MCF 10A (cell line): ENCODE data around the gene WNT7B. TPM values are rescaled to one million over a fixed set of nuclear protein-coding genes. Genes with fewer than 3 reads are reported as not detected.

Source experiments
- BruUV-seq: library from RNA; stranded (reverse); fragments of 400-500 nt; replicated peaks from 2 replicates; lab custom pipeline; 2021; lab: Mats Ljungman, UMichigan
- CTCF ChIA-PET: fragments of 300-600 bp; sonication (Branson Sonifier 250); formaldehyde crosslinking; extraction: SDS; loops from one replicate; lab custom pipeline; 2021; ENCODE audit warnings: antibody characterized with exemption, inconsistent platforms; lab: Yijun Ruan, JAX
- POLR2A ChIA-PET: fragments of 300-600, 350-650 bp; sonication (Branson Sonifier 250); formaldehyde crosslinking; extraction: SDS; loops from one replicate; lab custom pipeline; 2020; ENCODE audit warnings: antibody characterized with exemption, inconsistent platforms; lab: Yijun Ruan, JAX
- DNase-seq: peaks from one replicate; pipeline ENCODE4 v3.0.0-alpha.2; 2018; ENCODE audit not compliant: unreplicated experiment
- H3K27ac Mint-ChIP-seq: one replicate; pipeline ENCODE4 v1.8.0; 2022; ENCODE audit warnings: mild to moderate bottlenecking, low read depth, mixed read lengths; ENCODE audit not compliant: unreplicated experiment
- H3K27me3 Mint-ChIP-seq: one replicate; pipeline ENCODE4 v1.8.0; 2022; ENCODE audit warnings: mixed read lengths; ENCODE audit not compliant: insufficient read depth, unreplicated experiment
- H3K36me3 Mint-ChIP-seq: one replicate; pipeline ENCODE4 v1.8.0; 2022; ENCODE audit warnings: mild to moderate bottlenecking, moderate library complexity, mixed read lengths; ENCODE audit not compliant: insufficient read depth, unreplicated experiment
- H3K4me1 Mint-ChIP-seq: one replicate; pipeline ENCODE4 v1.8.0; 2022; ENCODE audit warnings: mixed read lengths; ENCODE audit not compliant: insufficient read depth, unreplicated experiment
- H3K4me3 Mint-ChIP-seq: one replicate; pipeline ENCODE4 v1.8.0; 2022; ENCODE audit warnings: mild to moderate bottlenecking, moderate library complexity, mixed read lengths; ENCODE audit not compliant: unreplicated experiment
- H3K9me3 Mint-ChIP-seq: one replicate; pipeline ENCODE4 v1.8.0; 2022; ENCODE audit warnings: mixed read lengths; ENCODE audit not compliant: unreplicated experiment
- CTCF ChIP-seq: fragments of 200-600 bp; IDR thresholded peaks from one replicate; pipeline ENCODE4 v1.8.0; 2022; ENCODE audit warnings: antibody characterized with exemption, mild to moderate bottlenecking; ENCODE audit not compliant: unreplicated experiment
- intact Hi-C: fragments of 100-400 bp; cut with micrococcal nuclease; formaldehyde crosslinking; loops from 2 replicates; pipeline ENCODE4 v1.14.1; 2022
- total RNA-seq: library from RNA; stranded (reverse); gene quantifications from 2 replicates; pipeline ENCODE4 v1.2.3, GENCODE V29; 2022

The WNT7B gene
- total RNA-seq, 1 experiment from 2014 or later: 0.28 TPM

GRCh38 chr22:46004105-46004866 lies 27.3 kb upstream of the WNT7B start:
- CTCF ChIA-PET: interaction anchor here (0.8 to 4.9 kb wide), 7 partner anchors 8 to 117 kb away, joined by 3 to 56 read pairs (median 10); no protein-coding TSS in a partner anchor
- POLR2A ChIA-PET: interaction anchor here (0.6 to 4.4 kb wide), 2 partner anchors 65 to 113 kb away, joined by 3 to 24 read pairs; no protein-coding TSS in a partner anchor
- intact Hi-C loops: no loop called here
- BruUV-seq: no TSS peak
- peaks cover 16% of the 10 kb centered on the region for H3K4me1 Mint-ChIP-seq
- TF ChIP-seq CTCF: no peak
- H3K27ac Mint-ChIP-seq: no peak overlapping the region
- no peaks in the 10 kb centered on the region for H3K9me3 Mint-ChIP-seq
- DNase-seq: no peak
- H3K27me3 Mint-ChIP-seq: no peaks in the 10 kb centered on the region
- H3K36me3 Mint-ChIP-seq: peaks cover 8% of the 10 kb centered on the region
- H3K4me3 Mint-ChIP-seq: no peak overlapping the region

GRCh38 chr22:46003271-46004091 lies 26.5 kb upstream of the WNT7B start:
- Mint-ChIP-seq H3K36me3 (peaks cover 8% of the 10 kb centered on the region), H3K4me3 (no peak overlapping the region), H3K27me3 (no peaks in the 10 kb centered on the region), H3K9me3 (no peaks in the 10 kb centered on the region), H3K27ac (no peak overlapping the region), H3K4me1 (peaks cover 16% of the 10 kb centered on the region)
- CTCF ChIA-PET: interaction anchor here (0.6 to 2.0 kb wide), 3 partner anchors 8 to 114 kb away, joined by 3 to 9 read pairs (median 3); no protein-coding TSS in a partner anchor
- intact Hi-C loops: no loop called here
- BruUV-seq: no TSS peak
- POLR2A ChIA-PET: interaction anchor here (0.6 to 0.9 kb wide), 2 partner anchors 66 to 114 kb away, joined by 3 read pairs; no protein-coding TSS in a partner anchor
- no peak for DNase-seq
- TF ChIP-seq CTCF: no peak

DNA sequence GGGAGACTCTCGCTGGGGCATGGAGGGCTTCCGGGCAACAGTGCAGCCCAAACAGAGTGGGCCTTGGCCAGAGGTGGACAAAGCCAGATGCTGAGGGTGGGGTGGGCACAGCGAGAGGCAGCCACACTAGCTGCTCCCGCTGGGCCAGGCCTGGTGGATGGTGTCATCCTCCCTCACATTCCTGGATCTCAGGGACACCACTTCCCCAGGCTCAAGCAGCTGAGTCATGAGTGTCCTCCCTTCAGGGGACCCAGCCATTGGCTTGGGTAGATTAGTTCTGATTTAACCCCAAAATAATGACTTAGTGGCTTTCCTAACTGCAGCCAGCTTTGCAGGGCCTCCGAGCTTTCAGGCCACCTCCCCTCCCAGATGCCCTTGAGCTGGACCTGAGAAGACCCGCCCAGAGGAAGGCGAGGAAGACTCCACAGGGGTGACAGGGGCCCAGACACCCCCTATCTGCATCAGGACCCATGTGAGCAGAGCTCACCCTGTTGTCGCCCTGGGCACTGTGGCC lies 25.9 kb upstream of the WNT7B start:
- no peak overlapping the region for H3K27ac Mint-ChIP-seq
- no peaks in the 10 kb centered on the region for H3K9me3 Mint-ChIP-seq
- no peak for TF ChIP-seq CTCF
- CTCF ChIA-PET: interaction anchor here (0.6 to 2.0 kb wide), 3 partner anchors 8 to 313 kb away, joined by 3 to 9 read pairs (median 6); no protein-coding TSS in a partner anchor
- peaks cover 4% of the 10 kb centered on the region for H3K36me3 Mint-ChIP-seq
- no TSS peak for BruUV-seq
- DNase-seq: peak; percentile 34
- peaks cover 16% of the 10 kb centered on the region for H3K4me1 Mint-ChIP-seq
- POLR2A ChIA-PET: interaction anchor here (0.9 kb wide), 1 partner anchor 115 kb away, joined by 3 read pairs; no protein-coding TSS in a partner anchor
- intact Hi-C loops: no loop called here
- H3K27me3 Mint-ChIP-seq: no peaks in the 10 kb centered on the region
- H3K4me3 Mint-ChIP-seq: no peak overlapping the region
